ENCODE data around the gene PROP1.
"Not testable (repeated sequence)": the region's sequence is repeated elsewhere in the genome, so short reads cannot be mapped to it uniquely, and the experiment has no call there.

PROP1 gene

DNA sequence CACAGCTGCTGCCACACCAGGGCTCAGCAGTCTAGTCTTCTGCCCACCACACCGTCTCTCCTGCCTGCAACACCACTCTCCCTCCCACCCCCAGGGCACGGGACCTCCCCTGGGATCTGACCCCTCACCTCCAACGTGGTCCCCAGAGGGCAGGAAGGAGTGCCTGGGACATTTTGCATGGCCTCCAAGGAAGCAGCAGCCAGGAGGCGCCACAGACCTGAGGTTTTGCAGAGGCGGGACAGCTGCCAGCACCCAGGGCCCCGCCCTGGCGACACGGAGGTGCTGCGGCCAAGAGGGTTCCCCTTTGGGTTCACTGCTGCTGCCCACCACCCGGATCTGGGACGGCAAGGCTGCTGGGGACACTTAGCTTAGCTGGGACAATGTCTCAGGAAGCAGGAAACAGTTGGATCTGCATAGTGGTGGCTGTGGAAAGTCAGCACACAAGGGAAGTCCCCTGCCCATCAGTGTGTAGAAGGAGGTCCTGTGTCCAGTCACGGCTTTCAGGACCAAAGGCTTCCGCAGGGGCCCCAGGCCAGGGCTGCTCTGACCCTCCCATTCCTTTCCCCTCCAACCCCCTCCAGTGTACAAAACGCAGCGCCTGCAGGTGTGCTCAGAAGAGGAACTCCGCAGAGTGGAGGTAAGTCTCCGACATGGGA, 13.8 kb downstream of the PROP1 start:
- no peak for FAIRE-seq

- FAIRE-seq: no peak
Measured at GRCh38 chr5:177981296-177982071, 14.6 kb downstream of the PROP1 start.

GRCh38 chr5:177980743-177981151, 15.3 kb downstream of the PROP1 start:
- FAIRE-seq: no peak

GRCh38 chr5:177977600-177977999, 18.4 kb downstream of the PROP1 start:
- not testable (repeated sequence) for FAIRE-seq

DNA sequence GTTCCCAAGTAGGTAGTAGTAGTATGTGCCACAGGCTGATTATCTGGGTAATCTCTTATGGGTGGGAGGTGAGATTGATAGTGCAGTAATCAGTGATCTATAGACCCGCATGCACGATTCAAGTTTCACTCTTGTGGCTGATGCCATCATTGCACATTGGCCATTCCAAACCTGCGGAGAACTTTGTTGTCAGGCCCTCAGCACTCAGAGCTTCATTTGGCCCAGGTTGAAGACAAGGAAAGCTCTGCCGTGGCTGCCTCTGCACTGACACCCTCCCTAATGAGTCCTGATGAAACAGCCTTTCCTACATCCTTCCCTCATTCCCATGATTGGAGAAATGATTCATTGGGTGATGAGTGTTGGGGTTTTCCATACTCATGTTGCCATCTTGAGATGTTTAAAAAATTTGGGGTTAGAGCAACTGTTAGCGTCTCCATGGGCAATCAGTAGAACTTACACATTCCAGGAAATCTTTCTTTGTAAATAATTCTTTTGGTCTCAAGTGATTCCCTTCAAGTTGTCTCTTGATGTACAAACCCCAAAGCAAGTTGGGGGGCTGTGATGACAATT, 22.9 kb downstream of the PROP1 start:
- no peak for FAIRE-seq

DNA sequence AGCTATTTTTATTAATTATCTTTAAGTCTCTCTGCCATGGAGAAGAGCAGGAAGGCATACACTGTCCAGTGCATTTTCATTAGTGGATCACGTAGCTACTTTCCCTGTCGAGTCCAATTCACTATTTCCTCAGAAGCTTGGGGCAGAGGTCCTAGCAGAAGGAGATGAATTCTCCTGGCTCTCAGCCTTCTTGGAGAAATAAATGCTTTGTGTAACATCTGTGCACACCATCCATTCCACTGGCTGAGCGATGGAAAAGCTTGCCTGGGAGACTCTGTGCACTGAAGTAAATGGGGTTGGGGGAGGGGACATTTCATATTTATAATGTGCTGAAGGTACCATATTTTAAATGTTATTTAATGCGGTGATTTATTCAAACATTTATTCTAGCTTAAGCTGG, 23.4 kb downstream of the PROP1 start:
- FAIRE-seq: no peak

- not testable (repeated sequence) for FAIRE-seq
Measured at GRCh38 chr5:177972014-177972413, 24.0 kb downstream of the PROP1 start.

DNA sequence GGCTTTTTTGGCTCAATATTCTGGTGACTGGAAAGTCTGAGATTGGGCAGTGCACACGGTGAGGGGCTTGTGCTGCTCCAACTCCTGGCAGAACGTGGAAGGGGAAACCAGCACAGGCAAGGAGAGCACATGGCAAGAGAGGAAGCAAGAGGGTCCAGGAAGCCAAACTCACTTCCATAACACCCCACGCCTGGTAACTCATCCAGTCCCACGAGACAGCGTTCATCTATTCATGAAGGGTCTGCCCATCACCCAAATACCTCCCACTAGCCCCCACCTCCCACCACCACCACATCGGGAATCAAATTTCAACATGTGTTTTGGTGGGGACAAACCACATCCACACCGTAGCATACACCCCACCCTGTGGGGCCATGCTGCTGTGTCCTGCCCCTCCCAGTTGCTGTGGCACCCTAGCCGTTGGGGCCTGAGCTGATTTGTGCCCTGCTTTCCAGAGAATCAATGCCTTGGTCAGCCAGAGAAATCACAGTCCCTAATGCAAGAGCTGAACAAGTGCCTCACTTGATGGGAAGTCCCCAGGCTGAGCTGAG, 27.3 kb downstream of the PROP1 start:
- FAIRE-seq: no peak

- FAIRE-seq: no peak
Measured at GRCh38 chr5:177967221-177967887, 28.7 kb downstream of the PROP1 start.

DNA sequence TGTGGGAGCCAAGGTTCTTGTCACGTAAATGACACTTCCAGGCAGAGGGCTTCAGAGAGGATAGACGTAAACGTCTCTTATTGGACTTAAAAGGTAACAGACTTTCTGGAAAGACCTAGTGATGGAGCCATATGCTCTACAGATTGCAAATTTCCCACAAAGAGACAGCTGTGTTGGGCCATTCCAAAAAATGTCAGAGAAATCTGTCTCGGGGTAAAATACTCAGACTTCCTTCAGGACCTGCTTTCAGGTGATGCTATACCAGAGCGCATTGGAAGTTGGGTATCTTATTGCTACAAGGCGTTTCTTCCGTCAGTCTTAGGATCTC, 29.2 kb downstream of the PROP1 start:
- no peak for FAIRE-seq

GRCh38 chr5:177966009-177966838, 29.8 kb downstream of the PROP1 start:
- no peak for FAIRE-seq

GRCh38 chr5:177964471-177964870, 31.6 kb downstream of the PROP1 start:
- no peak for FAIRE-seq

- FAIRE-seq: no peak
Measured at GRCh38 chr5:177963966-177964365, 32.1 kb downstream of the PROP1 start.

DNA sequence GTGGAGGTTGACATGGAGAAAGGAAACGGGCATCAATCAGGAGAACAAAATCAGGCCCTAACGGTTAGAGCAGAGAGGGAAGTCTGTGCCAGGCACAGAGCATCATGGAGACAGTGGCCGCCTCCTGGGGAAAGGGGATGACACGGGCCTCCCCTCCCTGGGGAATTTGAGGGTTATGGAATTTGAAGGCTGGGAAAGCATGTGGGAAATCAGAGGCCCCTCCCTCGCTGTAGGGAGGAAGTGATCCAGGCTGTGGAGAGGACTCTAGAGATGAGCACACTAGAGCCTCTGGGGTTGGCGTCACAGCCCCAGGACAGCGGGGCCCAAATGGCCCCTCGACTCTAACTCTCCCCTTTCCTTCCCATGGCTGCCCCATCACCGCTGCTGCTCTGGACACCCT, 36.7 kb downstream of the PROP1 start:
- no peak for FAIRE-seq

DNA sequence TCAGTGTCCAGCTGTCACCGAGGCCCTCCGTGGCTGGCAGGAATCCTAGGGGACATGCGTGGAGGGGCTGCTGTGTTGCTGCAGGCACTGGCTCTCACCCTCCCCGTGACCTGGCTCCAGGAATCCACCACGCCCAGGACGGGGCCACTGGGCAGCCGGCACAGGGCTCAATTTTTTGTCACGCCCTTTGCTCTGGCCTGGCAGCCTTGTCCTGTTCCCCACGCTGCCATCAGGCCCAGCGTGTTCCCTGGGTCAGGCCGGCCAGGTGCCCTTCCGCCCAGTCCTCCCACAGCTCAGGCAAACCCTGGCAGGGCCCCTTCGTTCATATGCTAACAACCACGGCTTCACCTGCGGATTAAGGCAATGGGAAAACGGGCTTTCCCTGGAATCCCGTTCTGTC, 37.3 kb downstream of the PROP1 start:
- FAIRE-seq: no peak

- FAIRE-seq: no peak
Measured at GRCh38 chr5:177957241-177957640, 38.8 kb downstream of the PROP1 start.

DNA sequence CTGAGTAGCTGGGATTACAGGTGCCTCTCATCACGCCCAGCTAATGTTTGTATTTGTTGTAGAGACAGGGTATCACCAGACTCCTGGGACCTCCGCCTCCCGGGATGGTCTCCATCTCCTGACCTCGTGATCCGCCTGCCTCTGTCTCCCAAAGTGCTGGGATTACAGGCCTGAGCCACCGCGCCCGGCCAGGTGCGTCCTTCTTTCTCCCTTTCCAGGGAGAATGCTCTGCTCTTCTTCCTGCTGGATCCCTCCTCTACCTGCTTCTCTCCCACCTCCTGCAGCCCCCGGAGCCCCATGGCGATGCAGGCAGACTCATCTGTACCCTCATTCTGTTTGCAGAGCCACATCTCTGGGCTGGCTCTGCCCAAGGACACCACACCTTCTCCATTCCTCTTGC, 42.9 kb downstream of the PROP1 start:
- not testable (repeated sequence) for FAIRE-seq

DNA sequence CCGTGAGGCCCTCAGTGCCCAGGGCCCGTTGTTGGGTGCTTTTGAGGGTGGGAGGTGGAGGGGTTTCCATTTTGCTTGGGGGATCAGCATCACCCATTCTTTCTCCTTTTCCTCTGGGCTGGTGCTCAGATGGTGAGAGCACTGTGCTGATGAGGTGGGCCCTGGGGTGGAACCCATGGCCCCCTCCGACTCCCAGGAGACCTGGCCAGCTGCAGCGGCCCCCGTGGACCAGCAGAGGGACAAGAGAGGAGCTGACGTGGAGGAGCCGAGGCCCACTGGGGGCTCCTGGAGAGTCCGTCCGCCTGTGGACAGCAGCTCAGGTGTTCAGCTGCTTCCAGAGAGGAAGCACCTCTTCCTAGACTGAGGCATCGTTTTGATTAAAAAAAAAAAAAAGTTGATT, 46.4 kb downstream of the PROP1 start:
- not testable (repeated sequence) for FAIRE-seq

DNA sequence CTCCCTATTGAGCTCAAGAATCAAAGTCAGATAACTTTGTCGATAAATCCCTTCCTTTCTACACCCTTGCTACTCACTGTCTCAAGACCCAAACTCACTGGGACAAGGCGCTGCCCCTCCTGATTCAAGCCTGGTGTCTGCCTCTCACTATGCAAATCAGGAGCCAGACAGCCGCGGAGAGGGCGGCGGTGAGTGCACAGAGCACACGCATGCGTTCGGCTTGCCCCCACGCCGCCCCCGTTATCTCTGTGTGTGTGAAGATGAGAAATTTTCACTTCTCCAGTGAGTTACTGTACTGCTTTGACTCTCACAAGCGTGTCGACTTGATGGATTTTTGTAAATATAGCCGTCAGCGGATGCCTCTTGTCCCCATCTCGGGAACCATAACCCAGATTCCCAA, 47.0 kb downstream of the PROP1 start:
- FAIRE-seq: not testable (repeated sequence)

- FAIRE-seq: not testable (repeated sequence)
Measured at GRCh38 chr5:177947912-177948311, 48.1 kb downstream of the PROP1 start.

DNA sequence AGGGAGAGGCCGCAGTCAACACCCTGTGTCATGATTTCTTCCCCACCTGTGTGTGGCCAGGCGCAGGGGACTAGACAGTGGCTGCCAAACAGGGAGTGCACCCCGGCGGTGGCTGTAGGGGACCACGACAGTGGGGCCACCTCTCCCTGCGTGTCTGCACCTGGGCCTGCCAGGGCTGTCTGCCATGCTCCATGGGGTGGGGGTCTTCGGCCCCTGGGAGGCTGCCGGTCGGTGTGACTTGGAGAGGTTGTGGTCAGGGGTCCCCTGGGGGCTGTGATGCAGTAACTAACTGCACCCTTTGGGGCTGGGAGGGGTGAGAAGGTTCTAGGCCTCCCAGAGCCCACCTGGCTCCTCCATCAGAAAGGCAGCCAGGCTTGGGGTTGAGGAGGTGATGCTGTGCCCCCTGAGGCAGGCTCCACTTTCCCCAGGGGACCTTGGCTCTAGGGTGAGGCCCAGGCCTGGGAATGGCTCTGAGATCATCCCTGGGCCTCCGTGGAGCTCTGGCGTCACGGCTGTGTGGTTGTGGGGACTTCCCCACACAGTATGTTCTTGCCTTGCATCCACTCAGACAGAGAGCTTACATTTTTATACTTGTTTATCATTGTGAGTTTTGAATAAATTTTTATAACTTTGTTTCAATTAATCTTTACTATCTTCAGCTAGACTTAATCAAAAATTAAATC, 50.3 kb downstream of the PROP1 start:
- FAIRE-seq: not testable (repeated sequence)

DNA sequence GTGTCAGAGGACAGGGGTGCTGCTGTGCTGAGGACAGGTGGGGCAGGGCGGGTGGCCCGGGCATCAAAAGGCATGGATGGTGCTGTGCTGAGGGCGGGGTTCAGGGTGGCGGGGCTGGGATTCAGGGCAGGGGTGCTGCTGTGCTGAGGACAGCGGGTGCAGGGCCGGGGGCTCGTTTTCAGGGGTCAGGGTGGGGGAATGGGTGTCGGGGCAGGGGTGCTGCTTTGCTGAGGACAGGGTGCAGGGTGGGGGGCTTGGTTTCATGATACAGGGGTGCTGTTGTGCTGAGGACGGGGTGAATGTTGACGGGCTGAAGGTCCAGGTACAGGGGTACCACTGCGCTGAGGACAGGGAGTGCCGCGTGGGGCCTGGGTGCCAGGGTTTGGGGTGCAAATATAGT, 50.9 kb downstream of the PROP1 start:
- FAIRE-seq: not testable (repeated sequence)

Measured in A204.1 (cell line).